Measurements from ENCODE around the gene SMARCA2.

Gene SMARCA2

GRCh38 chr9:2017331-2018161 lies 2.4 kb downstream of the SMARCA2 start:
- Histone ChIP-seq H3K79me2 (ENCODE audit: control insufficient read depth, insufficient read depth, low read length, poor library complexity) (peaks cover 24% of the 10 kb centered on the region), H3K9me3 (ENCODE audit: insufficient read depth, low read depth, low read length) (no peaks in the 10 kb centered on the region), H3K4me2 (ENCODE audit: low read length) (peak overlapping the region; percentile 88), H4K91ac (ENCODE audit: low read depth, low read length) (peak overlapping the region; percentile 81), H2BK5ac (ENCODE audit: low read depth, low read length, poor library complexity) (peak overlapping the region; percentile 9), H3K27me3 (ENCODE audit: insufficient read depth, low read length) (no peaks in the 10 kb centered on the region), H3K36me3 (ENCODE audit: control insufficient read depth in 1 of 2, insufficient read depth in 2 of 2, low read length in 2 of 2) (no peaks in the 10 kb centered on the region), H2AK5ac (ENCODE audit: low read length) (no peak overlapping the region), H4K12ac (ENCODE audit: low read depth, low read length) (no peak overlapping the region), H3K14ac (ENCODE audit: low read length) (peak overlapping the region; percentile 43), H2AFZ (ENCODE audit: insufficient read depth, low read length, poor library complexity) (peak overlapping the region; percentile 9), H3K79me1 (ENCODE audit: low read length) (peaks cover 28% of the 10 kb centered on the region), H3K4me1 (ENCODE audit: control insufficient read depth in 1 of 2, insufficient read depth in 2 of 2, low read length in 2 of 2) (peaks cover 3 to 5% of the 10 kb centered on the region in 2 experiments), H3K9ac (ENCODE audit: low read length) (peak overlapping the region; percentile 75), H4K8ac (ENCODE audit: low read depth, low read length) (peak overlapping the region; percentile 9), H3K4ac (ENCODE audit: low read depth, low read length) (peak overlapping the region; percentile 23), H3K23ac (ENCODE audit: low read length) (no peak overlapping the region), H2BK120ac (ENCODE audit: insufficient read depth, low read length, poor library complexity) (peak overlapping the region; percentile 40), H2BK12ac (ENCODE audit: low read length) (no peak overlapping the region), H3K18ac (ENCODE audit: low read length) (peak overlapping the region; percentile 26), H3K27ac (ENCODE audit: low read depth, low read length) (peak overlapping the region; percentile 67), H3K4me3 (ENCODE audit: low read depth, low read length) (peak overlapping the region; percentile 97)
- no CpG with 5 or more reads among the region's 81 CpGs for WGBS (ENCODE audit: extremely low coverage, insufficient coverage, insufficient read length)
- DNase-seq: peak; percentile 80

GRCh38 chr9:2018162-2018643 lies 3.1 kb downstream of the SMARCA2 start:
- no peak overlapping the region for H3K23ac ChIP-seq (ENCODE audit: low read length)
- H2BK120ac ChIP-seq (ENCODE audit: insufficient read depth, low read length, poor library complexity): peak overlapping the region; percentile 40
- no peaks in the 10 kb centered on the region for H3K9me3 ChIP-seq (ENCODE audit: insufficient read depth, low read depth, low read length)
- DNase-seq: peak in 1 of 2 donors; percentile 40
- no peaks in the 10 kb centered on the region for H3K27me3 ChIP-seq (ENCODE audit: insufficient read depth, low read length)
- H4K12ac ChIP-seq (ENCODE audit: low read depth, low read length): no peak overlapping the region
- H2BK5ac ChIP-seq (ENCODE audit: low read depth, low read length, poor library complexity): peak overlapping the region; percentile 9
- WGBS (ENCODE audit: extremely low coverage, insufficient coverage, insufficient read length): no CpG with 5 or more reads among the region's 7 CpGs
- no peak overlapping the region for H2AK5ac ChIP-seq (ENCODE audit: low read length)
- peaks cover 6 to 8% of the 10 kb centered on the region in 2 experiments for H3K4me1 ChIP-seq (ENCODE audit: control insufficient read depth in 1 of 2, insufficient read depth in 2 of 2, low read length in 2 of 2)
- H2AFZ ChIP-seq (ENCODE audit: insufficient read depth, low read length, poor library complexity): no peak overlapping the region
- peaks cover 27% of the 10 kb centered on the region for H3K79me2 ChIP-seq (ENCODE audit: control insufficient read depth, insufficient read depth, low read length, poor library complexity)
- peak overlapping the region; percentile 88 for H3K4me2 ChIP-seq (ENCODE audit: low read length)
- peak overlapping the region; percentile 97 for H3K4me3 ChIP-seq (ENCODE audit: low read depth, low read length)
- peak overlapping the region; percentile 67 for H3K27ac ChIP-seq (ENCODE audit: low read depth, low read length)
- peak overlapping the region; percentile 26 for H3K18ac ChIP-seq (ENCODE audit: low read length)
- no peak overlapping the region for H2BK12ac ChIP-seq (ENCODE audit: low read length)
- H3K9ac ChIP-seq (ENCODE audit: low read length): peak overlapping the region; percentile 15
- peak overlapping the region; percentile 9 for H4K8ac ChIP-seq (ENCODE audit: low read depth, low read length)
- H3K4ac ChIP-seq (ENCODE audit: low read depth, low read length): peak overlapping the region; percentile 23
- no peak overlapping the region for H3K14ac ChIP-seq (ENCODE audit: low read length)
- no peaks in the 10 kb centered on the region for H3K36me3 ChIP-seq (ENCODE audit: control insufficient read depth in 1 of 2, insufficient read depth in 2 of 2, low read length in 2 of 2)
- peaks cover 30% of the 10 kb centered on the region for H3K79me1 ChIP-seq (ENCODE audit: low read length)
- H4K91ac ChIP-seq (ENCODE audit: low read depth, low read length): peak overlapping the region; percentile 81

GRCh38 chr9:2018764-2019558 lies 3.8 kb downstream of the SMARCA2 start:
- H2BK12ac ChIP-seq (ENCODE audit: low read length): no peak overlapping the region
- no peak overlapping the region for H2BK5ac ChIP-seq (ENCODE audit: low read depth, low read length, poor library complexity)
- no peaks in the 10 kb centered on the region for H3K36me3 ChIP-seq (ENCODE audit: control insufficient read depth in 1 of 2, insufficient read depth in 2 of 2, low read length in 2 of 2)
- H4K12ac ChIP-seq (ENCODE audit: low read depth, low read length): no peak overlapping the region
- H3K9me3 ChIP-seq (ENCODE audit: insufficient read depth, low read depth, low read length): no peaks in the 10 kb centered on the region
- peaks cover 8 to 12% of the 10 kb centered on the region in 2 experiments for H3K4me1 ChIP-seq (ENCODE audit: control insufficient read depth in 1 of 2, insufficient read depth in 2 of 2, low read length in 2 of 2)
- H3K18ac ChIP-seq (ENCODE audit: low read length): no peak overlapping the region
- H4K8ac ChIP-seq (ENCODE audit: low read depth, low read length): no peak overlapping the region
- H3K27me3 ChIP-seq (ENCODE audit: insufficient read depth, low read length): no peaks in the 10 kb centered on the region
- no CpG with 5 or more reads among the region's 6 CpGs for WGBS (ENCODE audit: extremely low coverage, insufficient coverage, insufficient read length)
- peak overlapping the region; percentile 88 for H3K4me2 ChIP-seq (ENCODE audit: low read length)
- H3K4ac ChIP-seq (ENCODE audit: low read depth, low read length): peak overlapping the region; percentile 66
- no peak overlapping the region for H2AFZ ChIP-seq (ENCODE audit: insufficient read depth, low read length, poor library complexity)
- H4K91ac ChIP-seq (ENCODE audit: low read depth, low read length): no peak overlapping the region
- H3K27ac ChIP-seq (ENCODE audit: low read depth, low read length): no peak overlapping the region
- H3K79me2 ChIP-seq (ENCODE audit: control insufficient read depth, insufficient read depth, low read length, poor library complexity): peaks cover 27% of the 10 kb centered on the region
- DNase-seq: no peak
- no peak overlapping the region for H3K14ac ChIP-seq (ENCODE audit: low read length)
- H2AK5ac ChIP-seq (ENCODE audit: low read length): no peak overlapping the region
- no peak overlapping the region for H3K4me3 ChIP-seq (ENCODE audit: low read depth, low read length)
- peaks cover 33% of the 10 kb centered on the region for H3K79me1 ChIP-seq (ENCODE audit: low read length)
- H3K9ac ChIP-seq (ENCODE audit: low read length): no peak overlapping the region
- no peak overlapping the region for H2BK120ac ChIP-seq (ENCODE audit: insufficient read depth, low read length, poor library complexity)
- no peak overlapping the region for H3K23ac ChIP-seq (ENCODE audit: low read length)

- no peak overlapping the region for H4K12ac ChIP-seq (ENCODE audit: low read depth, low read length)
- H3K18ac ChIP-seq (ENCODE audit: low read length): no peak overlapping the region
- no peak overlapping the region for H3K4me2 ChIP-seq (ENCODE audit: low read length)
- H3K79me1 ChIP-seq (ENCODE audit: low read length): peaks cover 33% of the 10 kb centered on the region
- H4K91ac ChIP-seq (ENCODE audit: low read depth, low read length): no peak overlapping the region
- H3K4me3 ChIP-seq (ENCODE audit: low read depth, low read length): no peak overlapping the region
- H3K36me3 ChIP-seq (ENCODE audit: control insufficient read depth in 1 of 2, insufficient read depth in 2 of 2, low read length in 2 of 2): no peaks in the 10 kb centered on the region
- H2AFZ ChIP-seq (ENCODE audit: insufficient read depth, low read length, poor library complexity): no peak overlapping the region
- no peaks in the 10 kb centered on the region for H3K27me3 ChIP-seq (ENCODE audit: insufficient read depth, low read length)
- H3K9ac ChIP-seq (ENCODE audit: low read length): no peak overlapping the region
- H3K9me3 ChIP-seq (ENCODE audit: insufficient read depth, low read depth, low read length): no peaks in the 10 kb centered on the region
- H4K8ac ChIP-seq (ENCODE audit: low read depth, low read length): no peak overlapping the region
- H3K79me2 ChIP-seq (ENCODE audit: control insufficient read depth, insufficient read depth, low read length, poor library complexity): peaks cover 31% of the 10 kb centered on the region
- no peak for DNase-seq
- no CpG with 5 or more reads among the region's 1 CpG for WGBS (ENCODE audit: extremely low coverage, insufficient coverage, insufficient read length)
- H3K4ac ChIP-seq (ENCODE audit: low read depth, low read length): no peak overlapping the region
- H2BK5ac ChIP-seq (ENCODE audit: low read depth, low read length, poor library complexity): no peak overlapping the region
- H2BK120ac ChIP-seq (ENCODE audit: insufficient read depth, low read length, poor library complexity): no peak overlapping the region
- no peak overlapping the region for H3K27ac ChIP-seq (ENCODE audit: low read depth, low read length)
- H2AK5ac ChIP-seq (ENCODE audit: low read length): no peak overlapping the region
- peaks cover 11 to 16% of the 10 kb centered on the region in 2 experiments for H3K4me1 ChIP-seq (ENCODE audit: control insufficient read depth in 1 of 2, insufficient read depth in 2 of 2, low read length in 2 of 2)
- H2BK12ac ChIP-seq (ENCODE audit: low read length): no peak overlapping the region
- no peak overlapping the region for H3K23ac ChIP-seq (ENCODE audit: low read length)
- H3K14ac ChIP-seq (ENCODE audit: low read length): no peak overlapping the region
Measured at GRCh38 chr9:2019723-2020122, 4.6 kb downstream of the SMARCA2 start.
